ENCODE measurements around the gene ABHD6.

GRCh38 chr3:58235970-58236369, 1.6 kb upstream of the ABHD6 start:
- TF ChIP-seq CTCF (IDR thresholded peaks at IDR 0.05; ENCODE audit: poor library complexity, severe bottlenecking) (no peak), MXI1 (conservative IDR thresholded peaks at IDR 0.05; ENCODE audit: poor library complexity, severe bottlenecking) (no peak), RAD21 (conservative IDR thresholded peaks at IDR 0.05) (no peak), SMC3 (conservative IDR thresholded peaks at IDR 0.05; ENCODE audit: poor library complexity) (no peak), TAF1 (IDR thresholded peaks at IDR 0.05; ENCODE audit: low read depth) (no peak), POLR2AphosphoS5 (IDR thresholded peaks at IDR 0.05) (no peak), EZH2 (IDR thresholded peaks at IDR 0.05; ENCODE audit: borderline replicate concordance, insufficient read depth, low read length, poor library complexity, severe bottlenecking) (no peak)

Data from neural cell (in vitro differentiated cells).